ENCODE results near the gene DAAM2. TPM values are rescaled to one million over a fixed set of nuclear protein-coding genes. Genes with fewer than 3 reads are reported as not detected.

Gene DAAM2
- total RNA-seq, 2 donors from 2014 or later: 7.1 to 9.8 TPM

DNA sequence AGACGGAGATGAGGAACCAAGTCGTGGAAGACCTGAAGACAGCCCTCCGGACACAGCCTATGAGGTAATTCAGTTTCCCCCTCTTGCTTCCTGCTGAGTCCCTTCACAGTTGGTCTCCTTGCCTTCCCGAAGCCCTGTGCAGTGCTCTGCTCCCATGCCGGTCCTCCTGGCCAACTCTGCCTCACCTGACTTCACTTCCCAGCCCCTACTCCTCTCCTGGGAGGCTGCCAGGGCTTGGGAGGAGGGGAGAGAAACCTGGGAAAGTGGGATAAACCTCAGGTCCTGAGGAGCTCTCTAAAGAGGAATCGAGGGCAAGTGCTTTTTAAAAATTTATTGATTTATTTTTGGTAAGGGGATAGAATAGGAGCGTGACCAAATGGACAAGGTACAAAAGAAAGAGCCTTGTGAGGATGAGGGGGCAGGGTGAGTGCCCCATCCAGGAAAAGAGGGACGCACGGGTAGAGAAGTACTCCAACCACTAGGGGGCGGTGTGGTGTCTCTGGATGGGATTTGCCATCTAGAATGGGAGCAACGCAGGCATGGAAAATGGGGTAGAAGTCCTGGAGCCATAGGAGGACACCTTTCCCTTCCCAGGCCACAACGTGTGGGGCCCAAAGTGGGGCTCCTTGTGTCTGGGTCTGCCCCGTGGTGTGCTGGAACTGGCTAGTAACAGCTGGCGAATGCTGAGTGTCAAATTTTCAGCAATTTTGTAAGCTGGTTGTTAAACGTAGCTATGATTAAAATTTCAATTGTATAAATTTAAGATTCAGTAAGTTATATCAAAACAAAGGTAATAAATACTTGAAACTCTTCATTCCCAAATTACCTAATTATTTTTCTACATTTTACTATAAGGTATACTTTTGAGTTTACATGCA, 73.1 kb downstream of the DAAM2 start:
- ATAC-seq (peak; percentile 74), DNase-seq (peak; percentile 54 to 85)
- intact Hi-C loops (cut with DNase I, micrococcal nuclease): no loop called here

- intact Hi-C loops (cut with DNase I, micrococcal nuclease): no loop called here
- ATAC-seq (peak; percentile 34), DNase-seq (no peak)
Measured at GRCh38 chr6:39867592-39867991, 75.4 kb downstream of the DAAM2 start.

DNA sequence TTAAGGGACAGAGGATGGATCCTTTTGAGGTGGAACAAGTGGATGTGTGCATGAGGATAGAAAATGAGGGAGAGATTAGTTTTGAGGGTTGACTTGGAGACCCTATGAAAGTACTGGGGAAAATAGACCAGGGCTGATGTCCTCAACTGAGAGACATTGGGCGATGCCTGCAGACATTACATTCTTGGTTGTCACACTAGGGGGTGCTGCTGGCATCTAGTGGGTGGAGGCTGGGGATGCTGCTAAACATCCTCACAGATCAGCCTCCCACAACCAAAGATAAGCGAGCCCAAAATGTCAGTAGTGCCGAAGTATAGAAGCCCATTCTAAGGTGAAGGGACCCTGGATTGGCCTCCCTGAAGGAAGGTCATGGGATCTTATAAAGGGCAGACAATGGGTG, 78.8 kb downstream of the DAAM2 start:
- DNase-seq: no peak
- ATAC-seq: no peak
- intact Hi-C loops (cut with DNase I, micrococcal nuclease): no loop called here

DNA sequence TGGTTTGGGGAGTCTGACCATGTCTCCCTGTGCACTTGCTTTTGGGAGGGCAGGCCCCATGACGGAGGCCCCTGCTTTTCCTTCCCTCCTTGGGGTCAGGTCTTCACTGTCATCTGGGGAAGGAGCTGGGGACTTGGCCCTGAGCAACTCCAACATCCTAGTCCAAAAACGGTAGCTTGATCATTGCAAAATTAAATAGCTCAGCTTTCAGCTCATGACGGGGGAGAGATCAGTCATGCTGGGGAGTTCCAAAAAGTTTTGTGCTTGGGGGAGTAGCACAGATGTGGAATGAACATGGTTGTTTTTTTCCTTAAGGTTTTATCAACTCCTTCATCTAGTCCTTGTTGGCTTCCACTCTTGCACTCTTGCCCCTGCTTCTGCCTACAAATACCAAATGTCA, 81.3 kb downstream of the DAAM2 start:
- ATAC-seq (no peak), DNase-seq (no peak)
- intact Hi-C loops (cut with DNase I, micrococcal nuclease): no loop called here

DNA sequence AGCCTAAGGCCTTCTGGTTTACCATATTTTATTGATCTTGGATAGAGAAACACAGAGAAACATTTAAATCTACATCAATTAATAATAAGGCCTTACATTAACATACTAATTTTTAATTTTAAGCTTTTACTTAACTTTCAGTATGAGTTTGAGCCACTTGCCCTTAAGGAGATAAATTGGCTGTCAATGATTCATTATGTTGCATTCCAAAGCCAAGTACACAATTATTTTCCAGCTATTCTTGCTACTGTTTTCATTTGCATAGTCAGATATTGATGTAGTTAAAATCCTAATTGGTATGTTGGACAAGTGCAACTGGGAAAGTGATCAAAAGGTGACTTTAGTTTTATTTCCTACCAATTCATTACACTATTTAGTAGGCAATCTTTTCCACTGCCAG, 83.9 kb downstream of the DAAM2 start:
- intact Hi-C loops (cut with DNase I, micrococcal nuclease): no loop called here
- no peak for ATAC-seq
- DNase-seq: no peak

GRCh38 chr6:39876826-39877225, 84.7 kb downstream of the DAAM2 start:
- DNase-seq (no peak), ATAC-seq (no peak)
- intact Hi-C loops (cut with DNase I, micrococcal nuclease): no loop called here

GRCh38 chr6:39879535-39879934, 87.4 kb downstream of the DAAM2 start:
- intact Hi-C loops (cut with DNase I, micrococcal nuclease): no loop called here
- DNase-seq (no peak), ATAC-seq (no peak)

DNA sequence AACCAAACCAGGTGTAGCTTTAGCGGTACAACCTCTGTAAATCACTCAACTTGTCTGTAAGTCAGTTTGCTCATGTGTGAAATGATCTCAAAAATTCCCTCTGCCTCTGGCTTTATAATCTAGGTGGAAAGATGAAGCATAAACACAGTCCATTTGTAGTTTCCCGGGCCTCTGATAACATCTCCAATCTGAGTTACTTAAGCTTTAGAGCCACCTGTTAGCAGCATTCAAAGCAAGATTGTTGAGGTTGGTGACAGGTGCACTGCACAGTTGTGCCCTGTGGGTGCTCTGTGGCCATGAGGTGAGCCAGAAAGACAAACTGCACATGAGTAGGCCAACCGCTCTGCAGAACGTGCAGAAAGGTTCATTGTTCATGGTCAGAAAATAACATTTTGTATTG, 88.4 kb downstream of the DAAM2 start:
- no peak for DNase-seq
- intact Hi-C loops (cut with DNase I, micrococcal nuclease): no loop called here
- no peak for ATAC-seq

DNA sequence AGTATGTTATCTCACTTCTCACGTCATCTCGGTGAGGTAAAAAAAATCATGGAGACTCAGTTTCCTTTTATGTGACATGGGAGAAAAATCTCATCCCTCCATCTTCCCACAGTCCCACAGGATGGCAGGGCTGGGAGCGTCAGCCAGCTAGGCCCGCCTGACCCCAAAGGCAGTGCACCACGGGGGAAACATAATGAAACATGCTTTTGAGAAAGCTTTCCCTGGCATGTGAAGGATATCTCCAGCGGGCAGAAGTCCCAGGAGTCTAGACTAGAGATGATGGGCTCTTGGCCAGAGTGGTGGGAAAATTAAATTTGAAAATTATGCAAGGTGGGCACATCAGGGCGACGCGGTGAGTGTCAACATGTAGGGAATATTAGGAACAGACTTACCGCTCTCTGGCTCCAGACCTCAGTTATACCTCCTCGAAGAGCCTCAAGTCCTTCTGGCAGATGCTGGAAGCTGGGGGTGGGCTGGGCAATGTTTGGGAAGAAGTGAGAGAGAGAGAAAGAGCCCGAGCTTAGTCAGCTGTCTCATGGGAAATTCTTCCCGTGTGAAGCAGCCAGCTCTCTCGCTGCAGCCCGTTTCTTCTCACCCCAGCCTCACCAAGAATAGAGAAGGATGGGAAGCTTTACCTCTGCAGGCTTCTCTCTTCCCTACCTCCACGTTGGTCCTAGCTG, 89.8 kb downstream of the DAAM2 start:
- no peak for ATAC-seq
- DNase-seq: no peak
- intact Hi-C loops (cut with DNase I, micrococcal nuclease): no loop called here

DNA sequence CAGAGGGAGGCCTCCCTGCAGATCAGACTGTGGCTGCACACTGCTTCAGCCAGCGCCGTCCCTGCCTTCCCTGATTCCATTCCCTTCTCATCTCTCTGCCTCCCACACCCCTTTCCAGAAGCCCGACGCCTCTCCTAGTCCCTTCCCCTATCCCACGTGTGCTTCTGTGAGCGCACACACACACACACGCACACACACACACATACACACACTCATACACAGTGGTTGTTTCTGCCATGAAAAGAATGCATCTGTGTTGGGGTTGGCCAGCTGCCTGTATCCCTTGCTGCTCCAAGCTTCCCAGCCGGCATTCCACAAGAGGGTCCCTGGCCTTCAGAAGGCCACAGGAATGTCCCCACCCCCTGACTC, 90.3 kb downstream of the DAAM2 start:
- no peak for ATAC-seq
- intact Hi-C loops (cut with DNase I, micrococcal nuclease): no loop called here
- DNase-seq: peak in 1 of 2 donors; percentile 19

GRCh38 chr6:39884696-39885095, 92.5 kb downstream of the DAAM2 start:
- ATAC-seq (no peak), DNase-seq (no peak)
- intact Hi-C loops (cut with DNase I, micrococcal nuclease): no loop called here

- intact Hi-C loops (cut with DNase I, micrococcal nuclease): no loop called here
- DNase-seq (no peak), ATAC-seq (no peak)
Measured at GRCh38 chr6:39885691-39886090, 93.5 kb downstream of the DAAM2 start.

DNA sequence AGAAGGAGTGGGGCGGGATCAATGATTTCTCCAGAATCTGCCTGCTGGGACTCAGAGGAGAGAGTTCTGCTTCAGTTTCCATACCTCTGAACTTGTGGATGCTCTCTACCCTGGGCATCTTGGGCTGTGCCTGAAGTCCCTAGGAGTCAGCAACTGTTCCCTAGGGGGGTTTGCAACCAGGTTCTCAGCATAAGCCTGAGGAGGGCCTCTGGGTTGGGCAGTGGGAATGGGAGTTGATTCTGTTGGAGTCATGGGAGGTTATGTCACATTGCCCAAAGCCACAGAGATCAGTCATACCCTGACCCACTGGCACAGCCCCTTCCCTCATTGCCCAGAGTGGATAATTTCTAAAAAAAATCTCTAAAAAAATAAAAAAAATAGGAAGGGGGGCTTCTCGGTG, 94.7 kb downstream of the DAAM2 start:
- DNase-seq (no peak), ATAC-seq (no peak)
- intact Hi-C loops (cut with DNase I, micrococcal nuclease): no loop called here

- intact Hi-C loops (cut with DNase I, micrococcal nuclease): no loop called here
- DNase-seq: peak; percentile 27 to 38
- peak; percentile 27 for ATAC-seq
Measured at GRCh38 chr6:39887692-39888450, 95.7 kb downstream of the DAAM2 start.

GRCh38 chr6:39889229-39889628, 97.1 kb downstream of the DAAM2 start:
- ATAC-seq (no peak), DNase-seq (no peak)
- intact Hi-C loops (cut with DNase I, micrococcal nuclease): no loop called here

DNA sequence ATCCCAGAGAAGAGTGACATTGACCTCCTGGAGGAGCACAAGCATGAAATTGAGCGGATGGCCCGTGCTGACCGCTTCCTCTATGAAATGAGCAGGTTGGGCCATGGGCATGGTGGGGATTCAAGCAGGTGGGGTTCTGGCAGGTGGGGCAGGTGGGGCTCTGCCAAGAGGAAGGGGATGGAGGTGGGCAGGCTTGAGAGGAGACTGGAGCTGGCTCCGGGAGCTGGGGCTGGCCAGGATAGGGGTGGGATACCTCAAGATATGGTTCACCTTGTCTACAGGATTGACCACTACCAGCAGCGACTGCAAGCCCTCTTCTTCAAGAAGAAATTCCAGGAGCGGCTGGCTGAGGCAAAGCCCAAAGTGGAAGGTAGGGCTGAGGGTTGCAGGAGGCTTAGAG, 99.2 kb downstream of the DAAM2 start:
- ATAC-seq (no peak), DNase-seq (no peak)
- intact Hi-C loops (cut with DNase I, micrococcal nuclease): loop anchor here in 1 of 2 donors (5.0 kb wide), 1 partner anchor 529 kb away; no protein-coding TSS in a partner anchor

DNA sequence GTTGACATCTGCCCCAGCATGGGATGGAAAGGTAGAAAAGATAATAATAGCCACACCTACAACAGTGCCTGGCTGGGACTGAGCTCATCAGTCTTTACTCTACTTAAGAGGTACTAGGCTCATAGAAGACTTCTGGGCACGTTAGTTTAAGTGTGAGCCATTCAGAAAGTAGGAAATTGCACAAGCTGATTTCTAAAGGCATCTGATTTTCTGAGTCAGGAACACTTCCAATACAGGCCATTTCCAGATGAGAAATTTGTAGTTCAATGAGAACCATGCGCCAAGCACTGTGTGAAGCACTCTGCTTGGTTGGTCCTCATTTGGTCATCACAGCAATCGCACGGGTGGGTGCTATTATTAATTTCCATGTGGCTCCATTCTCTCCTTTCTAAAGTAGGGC, 99.8 kb downstream of the DAAM2 start:
- no peak for DNase-seq
- intact Hi-C loops (cut with DNase I, micrococcal nuclease): loop anchor here in 1 of 2 donors (5.0 kb wide), 1 partner anchor 530 kb away; no protein-coding TSS in a partner anchor
- no peak for ATAC-seq

DNA sequence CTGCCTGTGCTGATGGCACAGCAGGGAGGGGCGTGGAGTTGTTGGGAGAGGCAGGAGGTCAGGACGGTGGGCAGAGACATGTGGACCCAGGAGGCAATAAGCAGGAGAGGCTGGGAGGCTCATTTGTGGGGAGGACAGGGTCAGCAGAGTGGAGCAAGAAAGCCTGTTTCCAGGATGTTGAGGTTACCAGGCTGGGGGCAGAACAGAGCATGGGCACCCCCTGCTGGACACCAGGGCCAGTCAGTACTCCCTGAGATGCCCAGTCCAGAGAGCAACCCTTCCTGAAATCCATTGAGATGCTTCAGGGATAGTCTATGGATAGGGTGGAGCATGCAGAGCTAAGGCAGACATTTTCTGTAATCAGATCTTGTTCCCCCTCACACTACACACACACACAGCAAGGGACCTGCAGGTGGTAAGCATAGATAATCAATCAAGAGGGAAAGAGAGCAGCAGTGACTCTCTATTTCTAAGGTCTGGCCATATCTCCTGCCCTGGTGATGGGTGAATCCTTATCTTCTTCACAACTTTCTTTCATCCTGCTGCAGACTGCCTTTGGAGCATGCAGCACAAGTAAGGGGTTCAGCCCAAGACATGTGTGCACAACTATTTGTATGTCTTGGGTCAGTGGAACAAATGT, 100.4 kb downstream of the DAAM2 start:
- intact Hi-C loops (cut with DNase I, micrococcal nuclease): loop anchor here in 1 of 2 donors (5.0 kb wide), 1 partner anchor 530 kb away; no protein-coding TSS in a partner anchor
- DNase-seq (peak; percentile 38 to 69), ATAC-seq (peak; percentile 85)

DNA sequence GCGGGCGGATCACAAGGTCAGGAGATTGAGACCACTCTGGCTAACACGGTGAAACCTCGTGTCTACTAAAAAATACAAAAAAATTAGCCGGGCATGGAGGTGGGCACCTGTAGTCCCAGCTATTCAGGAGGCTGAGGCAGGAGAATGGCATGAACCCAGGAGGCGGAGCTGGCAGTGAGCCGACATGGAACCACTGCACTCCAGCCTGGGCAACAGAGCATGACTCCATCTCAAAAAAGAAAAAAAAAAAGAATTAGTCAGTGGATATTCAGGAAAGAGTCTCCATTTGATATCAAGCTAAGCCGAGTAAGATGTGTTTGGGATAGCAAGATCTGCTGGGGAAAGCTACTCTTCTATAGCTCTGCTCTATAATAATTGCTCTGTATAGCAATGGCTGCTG, 101.1 kb downstream of the DAAM2 start:
- DNase-seq (no peak), ATAC-seq (no peak)
- intact Hi-C loops (cut with DNase I, micrococcal nuclease): loop anchor here in 1 of 2 donors (5.0 kb wide), 1 partner anchor 531 kb away; no protein-coding TSS in a partner anchor

Measured in left colon (tissue), 2 donors.